Activated CD4-positive, alpha-beta T cell treated with anti-CD3 and anti-CD28 coated beads, Interleukin-2, amount 50 U/mL, for 48 hours (primary cell): ENCODE results near the gene ANTXR1.

Experiments used
- DNase-seq, 2 experiments: peaks; one replicate each; pipeline ENCODE4 v3.0.0-alpha.2; 2020

ANTXR1 gene

DNA sequence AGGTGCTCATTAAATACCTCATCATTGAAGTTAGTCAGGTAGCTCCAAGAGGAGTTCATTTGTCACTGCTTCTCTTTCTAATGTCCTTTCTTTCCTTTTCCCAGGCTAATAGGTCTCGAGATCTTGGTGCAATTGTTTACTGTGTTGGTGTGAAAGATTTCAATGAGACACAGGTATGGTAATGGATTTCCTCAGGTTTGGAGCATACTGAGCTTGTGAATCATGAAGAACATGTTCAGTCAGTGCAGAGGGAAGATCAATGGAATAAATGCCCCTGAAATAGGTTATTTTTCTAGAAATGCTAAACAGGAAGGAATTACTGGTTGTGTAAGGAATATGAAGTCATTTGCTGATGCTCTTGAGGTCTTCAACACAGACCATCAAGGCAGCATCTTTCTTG lies 62.5 kb downstream of the ANTXR1 start:
- DNase-seq = no peak

GRCh38 chr2:69076601-69077000 lies 63.6 kb downstream of the ANTXR1 start:
- DNase-seq = no peak

DNA sequence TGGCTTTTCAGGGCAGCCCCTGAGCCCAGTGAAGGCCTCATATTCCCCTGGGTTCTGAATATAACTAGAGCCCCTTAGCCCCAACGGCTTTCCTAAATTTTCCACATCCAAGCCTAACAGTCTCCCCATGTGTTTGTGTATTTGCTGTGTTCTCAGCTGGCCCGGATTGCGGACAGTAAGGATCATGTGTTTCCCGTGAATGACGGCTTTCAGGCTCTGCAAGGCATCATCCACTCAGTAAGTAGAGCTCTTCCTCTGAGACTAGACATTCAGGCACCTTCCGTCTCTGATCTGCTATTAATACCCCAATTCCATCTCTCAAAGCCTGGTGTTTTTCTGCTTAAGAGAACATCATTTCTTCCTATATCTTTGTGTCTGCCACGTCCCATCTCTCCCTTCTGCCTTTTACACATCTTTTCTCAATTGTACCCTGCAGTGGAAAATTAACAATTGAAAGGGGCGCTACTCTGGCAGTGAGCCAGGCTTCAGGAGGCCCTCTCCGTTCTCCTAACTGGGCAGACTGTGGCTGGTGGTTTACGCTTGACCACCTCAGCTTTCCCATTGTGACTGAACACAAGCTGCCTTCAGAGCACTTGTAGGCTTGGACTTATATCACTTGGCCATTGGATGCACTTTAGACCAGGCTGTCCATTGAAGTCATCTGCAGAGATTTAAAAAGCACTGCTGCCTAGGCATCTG lies 64.4 kb downstream of the ANTXR1 start:
- no peak for DNase-seq

- DNase-seq = no peak
Measured at GRCh38 chr2:69080071-69080470, 67.1 kb downstream of the ANTXR1 start.

- DNase-seq = no peak
Measured at GRCh38 chr2:69081001-69081580, 68.1 kb downstream of the ANTXR1 start.

DNA sequence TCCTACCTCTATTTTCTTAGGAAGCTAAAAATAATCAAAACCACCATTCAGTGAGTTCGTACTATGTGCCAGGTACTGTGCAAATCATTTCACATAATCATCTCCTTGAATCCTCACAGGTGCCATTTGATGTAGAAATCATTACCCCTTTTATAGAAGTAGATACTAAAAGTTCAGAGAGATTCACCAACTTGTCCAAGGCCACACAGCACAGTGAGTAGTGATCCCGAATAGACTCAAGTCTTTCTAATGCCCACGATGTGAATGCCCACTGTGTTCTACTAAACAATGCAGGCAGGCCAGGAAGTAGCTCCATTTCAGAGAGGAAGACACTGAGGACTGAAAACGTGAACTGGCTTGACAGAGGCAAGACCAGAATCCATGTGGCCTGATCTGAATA lies 68.8 kb downstream of the ANTXR1 start:
- DNase-seq = no peak

GRCh38 chr2:69082430-69082997 lies 69.5 kb downstream of the ANTXR1 start:
- DNase-seq = no peak

GRCh38 chr2:69083235-69083748 lies 70.3 kb downstream of the ANTXR1 start:
- DNase-seq = no peak

- DNase-seq = no peak
Measured at GRCh38 chr2:69084492-69084891, 71.5 kb downstream of the ANTXR1 start.

GRCh38 chr2:69086466-69086865 lies 73.5 kb downstream of the ANTXR1 start:
- no peak for DNase-seq

GRCh38 chr2:69087211-69087911 lies 74.4 kb downstream of the ANTXR1 start:
- DNase-seq = no peak

DNA sequence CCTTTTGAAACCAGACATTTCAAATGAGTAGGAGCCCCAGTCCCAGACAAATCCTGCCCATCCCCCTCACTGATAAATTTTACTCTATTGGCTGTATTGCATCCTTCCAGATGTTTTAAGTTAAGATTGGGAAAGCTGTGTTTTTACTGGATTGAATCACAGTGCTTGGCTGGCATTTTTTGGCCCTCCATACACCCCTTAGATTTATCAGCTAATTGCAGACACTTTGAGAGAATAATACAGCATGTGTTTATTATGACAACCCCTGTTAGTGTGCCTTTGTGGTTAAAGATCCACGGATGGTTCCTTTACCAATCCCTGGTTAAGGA lies 74.9 kb downstream of the ANTXR1 start:
- no peak for DNase-seq

DNA sequence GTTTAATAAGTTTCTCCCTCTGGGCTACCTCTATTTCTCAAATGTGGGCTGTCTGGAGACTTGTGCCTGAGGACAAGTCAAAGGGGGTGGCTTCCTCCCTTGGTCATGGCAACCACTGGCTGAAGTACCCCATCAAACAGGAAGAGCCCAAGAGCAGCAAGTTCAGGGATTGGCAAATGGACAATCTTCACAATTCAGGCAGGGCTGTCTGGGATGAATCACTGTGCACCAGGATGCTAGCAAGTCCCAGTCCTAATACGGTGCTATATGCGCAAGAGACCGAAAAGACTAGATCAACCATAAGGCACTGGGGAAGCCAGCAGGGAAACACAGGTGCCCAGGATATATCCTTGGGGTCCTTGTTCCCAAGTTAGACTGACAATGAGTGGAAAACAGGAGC lies 75.5 kb downstream of the ANTXR1 start:
- no peak for DNase-seq

DNA sequence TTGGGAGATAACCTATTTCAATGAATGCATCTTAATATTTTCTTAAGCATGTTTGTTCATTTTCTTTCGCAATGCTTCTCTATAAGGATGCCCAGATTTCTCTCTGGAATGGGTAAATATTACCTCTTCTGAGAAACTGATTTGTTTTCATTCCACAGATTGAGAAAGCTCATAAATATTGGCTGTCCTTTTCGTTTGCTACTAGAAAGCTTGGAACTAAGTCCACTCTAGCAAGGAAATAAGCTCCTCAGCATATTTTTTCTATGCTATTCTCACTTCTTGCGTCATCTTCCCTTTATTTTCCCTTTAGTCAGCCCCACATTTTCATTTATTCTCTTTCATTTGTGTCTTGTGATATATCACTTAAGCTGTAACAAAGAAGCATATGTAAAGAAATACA lies 76.3 kb downstream of the ANTXR1 start:
- DNase-seq = no peak

GRCh38 chr2:69089998-69090397 lies 77.0 kb downstream of the ANTXR1 start:
- no peak for DNase-seq

GRCh38 chr2:69090820-69091219 lies 77.8 kb downstream of the ANTXR1 start:
- DNase-seq = no peak

- no peak for DNase-seq
Measured at GRCh38 chr2:69092857-69093256, 79.9 kb downstream of the ANTXR1 start.

DNA sequence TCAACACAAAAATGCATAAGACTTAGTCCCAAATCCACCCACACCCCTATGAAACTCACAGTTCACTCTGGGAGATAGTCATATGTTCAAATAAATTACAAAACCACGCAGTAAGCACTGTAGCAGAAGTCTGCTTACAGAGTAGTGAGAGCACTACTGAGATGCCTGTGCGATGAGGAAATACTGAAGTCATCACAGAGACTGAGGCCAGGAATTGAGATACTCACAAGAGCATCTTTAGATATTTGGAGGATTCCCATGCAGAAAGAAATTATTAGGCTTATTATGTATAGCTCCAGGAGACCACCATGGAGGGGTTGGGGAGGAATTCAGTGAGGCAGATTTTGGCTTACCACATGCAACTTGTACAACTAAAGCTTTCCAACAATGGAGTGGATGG lies 82.3 kb downstream of the ANTXR1 start:
- DNase-seq = no peak

GRCh38 chr2:69096326-69097095 lies 83.5 kb downstream of the ANTXR1 start:
- DNase-seq = no peak

DNA sequence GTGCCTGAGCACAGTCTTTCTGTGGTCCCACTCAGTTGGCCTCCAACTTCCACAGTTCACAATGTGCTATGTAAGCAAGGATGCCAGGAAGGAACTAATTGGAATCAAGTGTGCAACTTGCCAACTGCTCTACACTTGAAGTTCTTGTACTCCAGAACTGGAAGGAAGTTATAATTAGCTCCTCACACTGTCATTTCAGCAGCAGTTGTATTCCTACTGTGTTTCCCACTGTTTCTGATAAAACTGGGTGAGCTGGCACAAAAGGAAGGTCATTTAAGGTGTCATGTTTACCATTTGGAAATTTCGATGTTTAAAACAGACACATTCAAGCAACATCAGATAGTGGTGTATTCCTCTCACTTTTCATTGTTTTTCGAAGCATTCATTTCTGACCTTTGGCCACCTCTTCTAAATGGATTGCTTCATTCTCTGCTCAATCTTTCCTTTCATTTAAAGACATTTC lies 84.2 kb downstream of the ANTXR1 start:
- DNase-seq = no peak

- no peak for DNase-seq
Measured at GRCh38 chr2:69097891-69098655, 85.1 kb downstream of the ANTXR1 start.

DNA sequence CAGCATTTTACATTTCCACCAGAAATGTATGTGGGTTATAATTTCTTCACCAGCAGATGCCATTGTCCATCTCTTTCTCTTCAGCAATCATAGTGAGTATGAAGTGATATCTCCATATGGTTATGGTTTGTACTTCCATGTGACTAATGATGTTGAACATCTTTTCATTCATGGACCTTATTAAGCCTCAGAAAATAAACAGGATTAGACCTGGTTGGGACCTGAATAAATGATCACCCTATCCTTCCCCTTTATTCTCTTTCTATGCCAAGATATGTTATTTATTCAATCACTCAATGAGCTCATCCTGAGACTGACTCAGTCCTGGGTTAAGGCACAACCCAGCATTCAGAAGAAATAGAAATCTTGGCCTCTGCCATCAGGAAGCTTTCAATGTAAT lies 86.6 kb downstream of the ANTXR1 start:
- no peak for DNase-seq
